NCI-H774 (cell line): Measurements from ENCODE around the gene NRP2.

ENCODE experiments used
- DNase-seq: peaks from one replicate; lab custom pipeline; 2025; lab: John Stamatoyannopoulos, UW

The NRP2 gene

DNA sequence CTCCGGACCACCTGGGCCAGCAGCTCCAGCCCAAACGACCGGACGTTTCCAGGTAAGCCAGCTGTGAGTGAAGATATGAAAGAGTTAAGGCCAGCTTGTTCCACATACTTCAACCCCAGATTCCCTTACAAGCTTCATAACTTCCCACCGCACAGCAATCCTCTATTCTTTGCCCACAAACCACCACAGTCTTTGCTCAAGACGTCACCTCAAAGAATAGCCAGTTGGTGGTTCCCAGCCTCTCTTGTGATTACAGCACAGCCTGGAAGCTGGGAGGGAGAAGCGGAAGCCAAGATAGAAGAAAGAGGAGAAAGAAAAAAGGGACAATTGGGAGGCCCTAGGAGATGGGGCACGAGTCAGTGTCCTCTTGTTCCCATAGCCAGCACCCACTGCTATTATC is 70.6 kb downstream of the NRP2 start:
- no peak for DNase-seq

DNA sequence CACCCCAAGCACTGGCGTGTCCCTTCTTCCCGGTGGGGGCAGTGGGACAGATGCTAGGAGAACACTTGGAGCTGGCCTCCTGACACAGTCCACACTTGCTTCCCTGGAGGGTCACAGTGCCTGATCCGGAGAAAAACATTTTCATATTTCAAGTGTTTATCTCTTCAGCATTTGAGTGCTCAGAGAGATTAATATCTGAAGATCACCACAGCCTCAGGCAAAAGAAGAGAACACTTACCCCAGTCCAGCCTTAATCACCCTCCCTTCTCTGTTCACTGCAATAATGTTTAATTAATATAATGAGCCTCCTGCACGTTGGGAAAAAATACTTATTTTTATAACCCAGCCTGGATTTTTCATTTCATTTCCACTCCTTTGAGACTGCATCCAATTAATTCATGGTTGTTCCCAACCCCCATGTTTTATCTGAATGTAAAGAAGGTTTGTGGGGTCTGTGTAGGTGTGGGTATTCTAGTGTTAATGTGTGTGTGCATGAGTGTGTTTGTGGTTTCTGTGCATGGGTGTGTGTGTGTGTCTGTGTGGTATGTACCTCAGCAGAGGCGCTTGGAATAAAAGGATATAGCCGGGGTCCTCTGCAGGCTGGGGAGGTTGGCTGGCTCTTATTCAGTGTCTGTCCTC is 72.1 kb downstream of the NRP2 start:
- no peak for DNase-seq

DNA sequence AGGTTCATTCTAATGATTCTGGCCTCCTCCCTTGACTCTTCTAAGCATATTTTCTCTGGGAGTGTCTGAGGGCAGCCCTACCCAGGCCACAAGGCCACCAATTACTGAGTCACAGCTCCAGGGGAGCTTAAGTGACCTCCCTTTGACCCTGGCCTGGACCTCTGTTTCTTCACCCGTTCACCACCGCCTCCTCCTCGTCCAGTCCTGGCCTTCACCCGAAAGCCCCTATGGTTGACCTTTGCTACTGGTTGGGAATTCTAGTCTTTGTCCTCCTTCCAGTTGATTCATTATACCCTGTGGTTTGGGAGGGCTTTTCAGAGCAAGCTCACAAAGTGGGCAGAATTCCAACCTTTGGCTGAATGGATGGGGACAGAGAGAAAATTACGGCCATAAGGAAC is 72.6 kb downstream of the NRP2 start:
- DNase-seq: no peak

DNA sequence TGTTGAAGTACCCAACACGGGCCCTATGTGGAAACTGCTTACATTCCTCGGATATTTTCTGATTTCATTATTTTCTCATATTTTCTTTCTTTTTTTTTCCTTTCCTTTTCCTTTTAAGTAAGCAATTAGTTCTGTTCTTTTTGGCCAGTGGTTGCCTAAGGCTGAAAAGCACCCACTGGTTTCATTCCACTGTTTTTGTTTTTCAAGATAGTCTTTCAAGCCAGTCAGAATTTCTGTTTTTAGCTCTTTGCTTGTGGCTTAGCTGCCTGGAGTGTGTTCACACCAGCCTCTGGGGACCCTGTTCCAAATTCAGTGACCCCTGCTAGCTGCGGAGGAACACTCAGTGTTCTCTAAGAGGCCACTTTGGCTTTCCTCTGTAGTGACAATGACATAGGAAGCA is 73.6 kb downstream of the NRP2 start:
- DNase-seq: no peak

DNA sequence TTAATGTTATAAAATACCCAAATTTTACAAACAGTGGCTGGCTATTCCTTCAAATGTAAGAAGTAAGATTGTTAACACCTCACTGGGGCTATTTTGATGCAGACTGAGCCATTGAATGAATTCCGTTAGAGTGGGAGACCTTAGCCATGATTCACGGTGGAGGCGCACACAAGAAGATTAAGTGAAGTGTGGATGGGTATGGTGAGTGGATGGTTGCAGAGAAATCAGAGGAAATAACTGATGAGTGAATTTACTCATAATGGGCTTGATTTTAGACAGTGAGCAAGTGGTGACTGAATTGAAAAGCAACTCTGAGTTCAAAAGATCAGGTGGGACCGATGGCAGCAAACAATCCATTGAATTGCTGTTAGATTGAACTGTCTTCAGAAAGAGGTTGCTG is 75.0 kb downstream of the NRP2 start:
- DNase-seq: no peak

DNA sequence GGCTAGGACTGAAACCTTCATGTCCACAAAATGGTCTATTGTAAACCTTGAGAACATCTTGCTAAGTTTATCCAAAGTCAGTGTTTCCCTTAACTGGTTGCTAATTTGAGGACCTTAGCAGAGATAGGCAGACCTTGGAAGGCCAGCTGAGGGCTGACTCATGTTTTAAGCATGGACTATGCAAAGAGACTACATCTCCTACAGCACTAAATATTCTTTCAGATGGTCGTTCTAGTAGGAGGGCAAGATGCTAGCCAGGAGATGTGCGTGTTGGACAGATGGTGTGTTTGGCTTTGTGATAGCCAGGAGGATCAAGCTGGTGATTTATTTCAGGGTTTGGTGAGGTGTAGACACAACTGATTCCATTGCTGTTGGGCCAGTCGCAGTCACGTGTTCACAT is 75.8 kb downstream of the NRP2 start:
- DNase-seq: no peak

- no peak for DNase-seq
Measured at GRCh38 chr2:205758500-205758899, 76.2 kb downstream of the NRP2 start.

DNA sequence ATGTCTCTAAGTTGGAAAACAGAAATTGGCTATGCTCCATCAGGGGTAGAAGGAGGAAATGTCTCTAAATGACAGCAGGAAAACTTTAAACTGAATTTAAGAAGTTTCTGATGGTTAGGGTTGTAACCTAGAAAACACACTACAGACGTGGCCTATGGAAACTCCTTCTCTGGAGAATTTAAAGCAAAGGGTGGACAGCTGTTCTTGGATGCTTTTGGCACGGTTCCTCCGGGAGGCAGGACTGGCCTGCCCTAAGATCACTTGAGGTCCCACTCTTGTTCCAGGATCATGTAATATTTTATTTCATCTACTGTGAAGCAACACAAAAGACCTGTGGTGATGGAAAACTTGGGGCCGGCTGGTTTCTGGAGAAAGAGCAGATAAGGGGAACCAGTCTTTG is 77.0 kb downstream of the NRP2 start:
- no peak for DNase-seq

DNA sequence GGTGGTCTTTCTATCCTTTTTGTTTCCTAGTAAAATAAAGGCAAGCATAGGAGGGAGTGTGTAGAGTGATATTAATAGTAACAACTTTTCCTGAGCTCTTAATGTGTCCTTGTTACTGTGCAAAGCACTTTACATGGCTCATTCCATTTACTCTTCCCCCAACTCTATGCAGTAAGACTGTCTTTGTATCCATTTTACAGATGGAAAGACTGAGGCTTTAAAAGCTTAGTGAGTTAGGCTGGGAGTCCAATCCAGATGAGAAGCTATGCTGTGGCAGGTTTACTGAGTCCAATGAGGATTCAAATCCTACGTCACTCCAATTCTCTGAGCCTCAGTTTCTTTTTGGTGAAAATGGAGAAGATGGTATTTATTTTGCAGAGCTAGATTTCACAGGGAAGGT is 77.4 kb downstream of the NRP2 start:
- no peak for DNase-seq

- no peak for DNase-seq
Measured at GRCh38 chr2:205760157-205760556, 77.9 kb downstream of the NRP2 start.

DNA sequence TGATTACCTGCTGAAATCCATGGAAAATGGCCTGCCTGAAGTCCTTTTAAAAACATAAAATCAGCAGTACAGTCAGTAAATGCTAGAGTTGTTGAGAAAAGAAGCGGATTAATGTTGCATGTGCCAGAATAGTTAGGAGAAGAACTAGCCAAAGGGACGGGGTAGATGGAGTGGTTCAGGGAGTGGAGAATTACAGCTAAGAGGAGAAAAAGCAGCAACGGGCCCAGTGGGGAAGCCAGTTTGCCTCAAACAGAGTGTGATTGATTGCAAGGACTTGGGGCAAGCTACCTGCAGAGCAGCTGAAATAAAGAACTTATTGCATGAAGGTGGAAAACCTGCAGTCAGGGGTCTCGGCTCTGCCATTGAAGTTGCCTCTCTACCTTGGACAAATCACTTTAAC is 79.1 kb downstream of the NRP2 start:
- DNase-seq: no peak

DNA sequence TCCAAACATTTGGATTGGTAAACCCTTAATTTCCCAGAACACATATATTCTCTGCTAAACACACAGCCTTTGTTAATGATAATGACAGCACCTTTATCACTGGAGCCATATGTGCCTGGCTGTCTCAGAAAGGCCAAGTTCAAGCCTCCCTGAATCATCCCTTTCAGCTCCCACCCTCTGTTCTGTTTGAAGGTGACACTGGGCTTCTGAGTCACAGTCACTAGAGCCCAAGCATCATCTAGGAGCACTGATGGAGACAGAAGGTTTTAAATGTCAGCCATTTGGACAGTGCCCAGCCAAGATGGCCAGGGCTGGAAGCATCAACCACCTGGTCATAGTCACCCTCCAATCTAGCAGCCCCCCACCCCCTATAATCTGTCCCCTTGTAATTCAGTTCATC is 80.6 kb downstream of the NRP2 start:
- no peak for DNase-seq

DNA sequence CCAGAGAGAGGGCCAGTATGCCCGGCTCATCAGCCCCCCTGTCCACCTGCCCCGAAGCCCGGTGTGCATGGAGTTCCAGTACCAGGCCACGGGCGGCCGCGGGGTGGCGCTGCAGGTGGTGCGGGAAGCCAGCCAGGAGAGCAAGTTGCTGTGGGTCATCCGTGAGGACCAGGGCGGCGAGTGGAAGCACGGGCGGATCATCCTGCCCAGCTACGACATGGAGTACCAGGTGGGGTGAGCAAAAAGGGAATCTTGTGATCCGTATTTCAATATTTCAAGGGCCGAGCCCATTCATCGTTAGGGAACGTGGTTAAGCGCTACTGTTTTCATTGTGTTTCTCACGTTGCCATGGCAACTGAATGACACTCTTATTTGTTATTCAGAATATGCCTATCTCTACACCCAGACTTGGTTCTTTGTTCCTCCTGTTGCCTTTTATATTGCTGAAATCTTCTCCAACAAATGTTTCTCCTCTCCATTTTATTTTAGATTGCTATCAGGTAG is 81.5 kb downstream of the NRP2 start:
- peak; percentile 67 for DNase-seq

GRCh38 chr2:205764270-205764746 is 82.0 kb downstream of the NRP2 start:
- DNase-seq: no peak

- no peak for DNase-seq
Measured at GRCh38 chr2:205765151-205765550, 82.8 kb downstream of the NRP2 start.

DNA sequence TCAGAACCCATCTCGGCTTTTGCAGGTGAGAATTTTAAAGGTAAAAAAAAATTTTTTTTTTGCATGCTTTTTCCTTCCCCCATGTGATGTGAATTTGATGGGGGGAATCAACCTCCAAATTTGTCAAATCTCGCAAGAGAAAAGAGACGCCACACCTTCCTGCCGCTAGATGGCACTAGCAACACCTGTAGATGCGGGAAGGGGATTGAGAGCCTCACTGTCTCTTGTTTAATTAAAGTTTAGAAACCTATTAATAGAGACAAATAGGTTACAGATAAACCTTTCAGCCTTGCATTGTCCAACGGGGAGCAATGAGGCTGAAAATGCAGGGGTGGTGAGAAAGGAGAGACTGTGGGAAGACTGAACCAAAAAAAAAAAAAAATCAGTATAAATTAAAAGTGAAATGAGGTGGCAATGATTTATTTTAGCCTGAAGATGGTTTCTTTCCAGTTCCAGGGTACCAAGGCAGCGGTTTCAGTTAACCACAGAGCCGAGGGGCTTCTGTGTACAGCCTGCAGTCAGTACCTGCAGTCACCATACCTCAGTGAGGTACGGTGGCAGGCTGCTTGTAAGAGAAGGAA is 84.6 kb downstream of the NRP2 start:
- DNase-seq: peak; percentile 65

GRCh38 chr2:205767617-205768016 is 85.3 kb downstream of the NRP2 start:
- no peak for DNase-seq

- DNase-seq: peak; percentile 70
Measured at GRCh38 chr2:205768341-205768740, 86.0 kb downstream of the NRP2 start.

GRCh38 chr2:205768815-205769494 is 86.7 kb downstream of the NRP2 start:
- no peak for DNase-seq

- DNase-seq: no peak
Measured at GRCh38 chr2:205769495-205769850, 87.2 kb downstream of the NRP2 start.

GRCh38 chr2:205769879-205770278 is 87.6 kb downstream of the NRP2 start:
- peak; percentile 70 for DNase-seq

DNA sequence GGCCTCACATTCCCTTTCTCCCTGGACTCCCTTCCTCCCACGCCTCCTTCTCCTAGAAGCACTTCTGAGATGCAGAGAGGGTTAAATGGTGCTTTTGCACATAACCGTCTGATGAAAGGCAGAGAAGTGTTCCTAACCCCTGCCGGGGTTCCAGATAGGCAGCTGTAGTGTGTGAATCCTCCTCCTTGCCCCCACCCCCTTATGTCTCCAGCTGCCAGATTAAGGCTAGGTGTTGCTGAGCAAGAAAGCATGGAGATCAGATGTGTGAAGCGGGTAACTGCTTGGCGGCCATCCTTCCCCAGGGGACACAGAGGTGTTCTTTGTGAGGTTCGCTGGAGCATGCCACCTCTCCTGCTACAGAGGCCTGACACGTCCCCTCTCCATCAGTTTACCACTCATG is 88.3 kb downstream of the NRP2 start:
- DNase-seq: no peak

DNA sequence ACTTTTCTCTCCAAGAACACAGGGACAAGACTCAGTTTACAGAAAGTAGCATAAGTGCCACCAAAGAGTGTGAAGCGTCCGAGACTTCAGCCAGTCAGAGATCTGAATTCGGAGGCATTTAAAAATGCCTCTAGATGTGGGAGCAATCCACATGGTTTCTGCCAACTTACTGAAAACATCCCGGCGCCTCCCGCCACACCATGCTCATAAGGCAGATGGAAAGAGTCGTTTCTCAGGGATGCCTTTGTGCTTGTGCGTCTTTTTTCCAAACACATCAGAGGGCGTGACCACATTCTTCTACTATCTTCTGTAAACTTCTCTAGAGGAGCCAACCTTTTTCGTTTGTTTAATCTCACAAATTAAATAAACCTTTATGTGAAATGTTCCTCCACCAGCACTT is 88.7 kb downstream of the NRP2 start:
- no peak for DNase-seq

DNA sequence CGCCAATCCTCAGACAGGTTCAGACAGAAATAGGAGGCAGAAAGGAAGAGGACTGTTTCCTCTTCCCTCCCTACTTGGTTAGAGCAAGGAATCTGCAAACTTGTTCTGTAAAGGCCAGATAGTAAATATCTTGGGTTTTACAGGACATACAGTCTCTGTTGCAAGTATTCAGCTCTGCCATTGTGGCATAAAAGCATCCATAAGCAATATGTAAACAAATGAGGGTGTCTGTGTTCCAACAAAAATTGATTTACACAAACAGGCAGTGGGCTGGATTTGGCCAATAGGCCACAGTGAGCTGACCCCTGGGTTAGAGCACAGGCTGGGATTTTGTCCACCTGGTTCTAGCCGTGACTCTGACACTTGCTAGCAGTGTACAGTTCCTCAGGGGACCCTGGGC is 89.4 kb downstream of the NRP2 start:
- no peak for DNase-seq
